Inflammatory macrophage treated with lipopolysaccharide for 4 hours (primary cell): Measurements from ENCODE around the gene SRPK3.

ENCODE experiments used
- DNase-seq: peaks from one replicate; pipeline ENCODE4 v3.0.0-alpha.2; 2020

SRPK3 gene

DNA sequence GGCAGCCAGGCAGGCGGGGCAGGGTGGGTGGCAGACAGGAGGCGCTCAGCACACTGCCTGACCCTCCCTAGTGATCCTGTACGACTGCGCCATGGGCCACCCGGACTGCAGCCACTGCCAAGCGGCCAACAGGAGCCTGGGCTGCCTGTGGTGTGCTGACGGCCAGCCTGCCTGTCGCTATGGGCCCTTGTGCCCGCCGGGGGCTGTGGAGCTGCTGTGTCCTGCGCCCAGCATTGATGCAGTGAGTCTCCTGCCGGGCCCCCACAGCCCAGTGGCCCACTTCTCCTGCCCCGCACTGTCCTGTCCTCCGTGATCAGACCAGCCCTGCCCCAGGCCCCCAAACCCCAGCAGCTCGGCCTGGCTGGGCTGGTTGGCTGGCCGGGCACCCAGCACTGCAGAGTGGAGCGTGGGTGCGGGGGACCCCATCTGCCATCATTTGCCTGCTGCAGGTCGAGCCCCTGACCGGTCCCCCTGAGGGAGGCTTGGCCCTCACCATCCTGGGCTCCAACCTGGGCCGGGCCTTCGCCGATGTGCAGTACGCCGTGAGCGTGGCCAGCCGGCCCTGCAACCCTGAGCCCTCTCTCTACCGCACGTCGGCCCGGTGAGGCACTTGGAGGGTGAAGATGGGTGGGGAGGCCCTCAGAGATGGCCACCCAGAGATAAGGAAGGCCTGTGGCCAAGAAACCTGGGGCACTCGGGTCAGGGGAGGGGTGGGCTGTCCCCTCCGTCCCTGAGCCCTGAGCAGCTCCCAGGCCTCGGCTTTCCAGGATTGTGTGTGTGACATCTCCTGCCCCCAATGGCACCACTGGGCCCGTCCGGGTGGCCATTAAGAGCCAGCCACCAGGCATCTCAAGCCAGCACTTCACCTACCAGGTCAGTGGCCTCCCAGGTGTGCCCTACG is 9.2 kb upstream of the SRPK3 start:
- DNase-seq, result no peak

DNA sequence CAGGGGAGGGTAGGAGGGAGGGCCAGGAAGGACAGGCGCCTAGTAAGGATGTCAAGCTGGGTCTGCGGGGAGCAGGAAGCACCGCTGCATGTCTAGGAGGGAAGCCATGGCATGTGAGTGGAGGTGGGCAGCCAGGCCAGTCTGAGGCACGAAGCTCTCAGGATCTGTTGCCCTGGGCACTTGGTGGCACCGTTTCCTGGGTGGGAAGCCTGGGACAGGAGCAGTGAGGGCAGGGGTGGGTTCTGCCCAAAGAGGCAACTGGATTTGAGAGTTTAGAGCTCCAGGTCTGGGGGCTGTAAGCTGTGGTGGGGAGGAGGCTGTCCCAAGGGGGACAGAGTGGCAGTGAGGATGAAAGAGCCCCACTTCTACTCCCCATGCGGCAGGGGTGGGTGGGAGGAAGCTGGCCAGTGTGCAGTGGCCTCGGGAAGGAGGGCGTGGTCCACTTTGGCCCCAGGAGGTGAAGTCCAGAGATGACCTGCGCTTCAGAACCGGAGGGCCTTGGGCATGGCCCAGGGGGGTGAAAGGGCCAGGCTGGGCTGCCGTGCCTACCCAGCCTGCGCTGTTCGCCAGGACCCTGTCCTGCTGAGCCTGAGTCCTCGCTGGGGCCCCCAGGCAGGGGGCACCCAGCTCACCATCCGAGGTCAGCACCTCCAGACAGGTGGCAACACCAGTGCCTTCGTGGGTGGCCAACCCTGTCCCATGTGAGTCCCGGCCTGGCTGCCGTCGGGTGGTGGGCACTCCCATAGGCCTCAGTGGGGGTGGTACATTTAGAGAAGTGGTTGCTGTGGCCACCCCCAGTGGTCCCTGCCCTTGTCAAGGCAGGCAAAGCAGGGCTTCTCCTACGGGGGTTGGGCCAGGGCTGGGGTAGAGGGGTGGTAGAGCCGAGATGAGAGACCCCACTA is 8.3 kb upstream of the SRPK3 start:
- no peak for DNase-seq

DNA sequence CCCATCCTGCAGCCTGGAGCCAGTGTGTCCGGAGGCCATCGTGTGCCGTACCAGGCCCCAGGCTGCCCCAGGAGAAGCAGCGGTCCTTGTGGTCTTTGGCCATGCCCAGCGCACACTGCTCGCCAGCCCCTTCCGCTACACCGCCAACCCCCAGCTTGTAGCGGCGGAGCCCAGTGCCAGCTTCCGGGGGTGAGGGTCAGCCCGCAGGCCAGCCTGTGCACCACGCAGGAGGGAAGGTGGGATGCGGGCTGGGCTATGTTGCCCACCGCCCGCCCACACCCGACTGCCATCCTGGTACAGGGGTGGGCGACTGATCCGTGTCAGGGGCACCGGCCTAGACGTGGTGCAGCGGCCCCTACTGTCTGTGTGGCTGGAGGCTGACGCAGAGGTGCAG is 7.6 kb upstream of the SRPK3 start:
- no peak for DNase-seq

DNA sequence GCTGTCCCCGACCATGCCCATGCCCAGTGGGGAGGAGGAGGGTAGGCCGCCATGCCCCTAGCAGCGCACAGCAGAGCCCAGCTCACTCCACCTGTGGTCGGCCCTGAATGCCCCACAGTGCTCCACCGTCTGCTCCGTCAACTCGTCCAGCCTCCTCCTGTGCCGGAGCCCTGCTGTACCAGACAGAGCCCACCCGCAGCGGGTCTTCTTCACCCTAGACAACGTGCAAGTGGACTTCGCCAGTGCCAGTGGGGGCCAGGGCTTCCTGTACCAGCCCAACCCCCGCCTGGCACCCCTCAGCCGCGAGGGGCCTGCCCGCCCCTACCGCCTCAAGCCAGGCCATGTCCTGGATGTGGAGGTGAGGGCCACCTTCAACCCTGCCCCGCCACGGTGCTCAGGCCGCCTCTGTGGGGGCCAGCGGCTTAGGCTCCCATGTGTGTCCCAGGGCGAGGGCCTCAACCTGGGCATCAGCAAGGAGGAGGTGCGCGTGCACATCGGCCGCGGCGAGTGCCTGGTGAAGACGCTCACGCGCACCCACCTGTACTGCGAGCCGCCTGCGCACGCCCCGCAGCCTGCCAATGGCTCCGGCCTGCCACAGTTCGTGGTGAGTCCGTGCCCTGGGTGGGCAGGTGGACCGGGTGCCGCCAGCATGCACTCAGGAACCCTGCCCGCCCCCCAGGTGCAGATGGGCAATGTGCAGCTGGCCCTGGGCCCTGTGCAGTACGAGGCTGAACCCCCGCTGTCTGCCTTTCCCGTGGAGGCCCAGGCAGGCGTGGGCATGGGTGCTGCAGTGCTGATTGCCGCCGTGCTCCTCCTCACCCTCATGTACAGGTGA is 6.9 kb upstream of the SRPK3 start:
- no peak for DNase-seq

DNA sequence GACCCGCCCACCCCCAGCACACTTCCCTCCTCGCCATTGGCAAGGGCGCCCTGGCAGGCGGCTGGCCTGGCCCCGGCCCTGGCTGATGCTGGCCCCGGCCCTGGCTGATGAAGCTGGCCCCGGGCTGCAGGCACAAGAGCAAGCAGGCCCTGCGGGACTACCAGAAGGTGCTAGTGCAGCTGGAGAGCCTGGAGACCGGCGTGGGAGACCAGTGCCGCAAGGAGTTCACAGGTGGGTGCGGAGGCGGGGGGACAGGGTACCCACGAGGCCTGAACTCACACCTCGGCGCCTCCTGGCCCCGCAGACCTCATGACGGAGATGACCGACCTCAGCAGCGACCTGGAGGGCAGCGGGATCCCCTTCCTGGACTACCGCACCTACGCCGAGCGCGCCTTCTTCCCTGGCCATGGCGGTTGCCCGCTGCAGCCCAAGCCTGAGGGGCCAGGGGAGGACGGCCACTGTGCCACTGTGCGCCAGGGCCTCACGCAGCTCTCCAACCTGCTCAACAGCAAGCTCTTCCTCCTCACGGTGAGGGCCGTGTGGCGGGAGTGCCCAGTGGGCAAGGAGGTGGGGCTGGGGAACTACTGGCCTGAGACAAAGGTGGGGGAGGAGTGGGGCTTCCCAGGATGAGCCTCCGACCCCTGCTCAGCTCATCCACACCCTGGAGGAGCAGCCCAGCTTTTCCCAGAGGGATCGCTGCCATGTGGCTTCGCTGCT is 6.1 kb upstream of the SRPK3 start:
- no peak for DNase-seq

DNA sequence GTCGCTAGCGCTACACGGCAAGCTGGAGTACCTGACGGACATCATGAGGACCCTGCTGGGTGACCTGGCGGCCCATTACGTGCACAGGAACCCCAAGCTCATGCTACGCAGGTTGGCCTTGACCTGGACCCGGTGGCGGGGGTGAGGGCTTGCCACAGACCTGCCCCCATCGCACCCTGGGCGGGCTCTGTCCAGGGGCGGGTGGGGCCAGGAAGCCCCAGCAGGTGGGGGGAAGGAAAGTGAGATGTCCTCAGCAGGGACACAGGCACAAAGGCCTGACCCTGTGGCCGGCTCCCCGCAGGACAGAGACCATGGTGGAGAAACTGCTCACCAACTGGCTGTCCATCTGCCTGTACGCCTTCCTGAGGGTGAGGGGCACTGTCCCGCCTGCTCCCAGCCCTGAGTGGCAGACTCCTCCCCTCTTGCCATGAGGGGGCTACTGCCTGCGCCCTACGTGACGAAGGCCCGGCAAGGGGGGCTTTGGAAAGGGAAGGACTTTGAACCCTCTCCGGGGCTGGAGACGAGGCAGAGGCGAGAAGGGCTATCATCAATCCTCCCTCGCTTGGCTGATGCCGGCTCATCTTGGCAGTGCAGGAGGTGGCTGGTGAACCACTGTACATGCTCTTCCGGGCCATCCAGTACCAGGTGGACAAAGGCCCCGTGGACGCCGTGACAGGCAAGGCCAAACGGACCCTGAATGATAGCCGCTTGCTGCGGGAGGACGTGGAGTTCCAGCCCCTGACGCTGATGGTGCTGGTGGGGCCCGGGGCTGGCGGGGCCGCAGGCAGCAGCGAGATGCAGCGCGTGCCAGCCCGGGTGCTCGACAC is 5.3 kb upstream of the SRPK3 start:
- DNase-seq, result no peak

DNA sequence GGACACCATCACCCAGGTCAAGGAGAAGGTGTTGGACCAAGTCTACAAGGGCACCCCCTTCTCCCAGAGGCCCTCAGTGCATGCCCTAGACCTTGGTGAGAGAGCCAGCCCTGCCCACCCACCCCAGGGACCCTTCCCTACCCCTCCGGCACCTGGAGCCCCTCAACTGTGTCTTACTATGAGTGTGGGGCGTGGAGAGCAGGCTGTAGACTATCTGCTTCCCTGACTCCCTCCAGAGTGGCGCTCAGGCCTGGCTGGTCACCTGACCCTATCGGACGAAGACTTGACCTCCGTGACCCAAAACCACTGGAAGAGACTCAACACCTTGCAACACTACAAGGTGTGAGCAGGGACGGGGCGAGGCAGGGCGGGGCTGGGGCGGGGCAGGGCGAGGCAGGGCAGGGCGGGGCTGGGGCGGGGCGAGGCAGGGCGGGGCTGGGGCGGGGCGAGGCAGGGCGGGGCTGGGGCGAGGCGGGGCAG is 4.7 kb upstream of the SRPK3 start:
- DNase-seq, result no peak

DNA sequence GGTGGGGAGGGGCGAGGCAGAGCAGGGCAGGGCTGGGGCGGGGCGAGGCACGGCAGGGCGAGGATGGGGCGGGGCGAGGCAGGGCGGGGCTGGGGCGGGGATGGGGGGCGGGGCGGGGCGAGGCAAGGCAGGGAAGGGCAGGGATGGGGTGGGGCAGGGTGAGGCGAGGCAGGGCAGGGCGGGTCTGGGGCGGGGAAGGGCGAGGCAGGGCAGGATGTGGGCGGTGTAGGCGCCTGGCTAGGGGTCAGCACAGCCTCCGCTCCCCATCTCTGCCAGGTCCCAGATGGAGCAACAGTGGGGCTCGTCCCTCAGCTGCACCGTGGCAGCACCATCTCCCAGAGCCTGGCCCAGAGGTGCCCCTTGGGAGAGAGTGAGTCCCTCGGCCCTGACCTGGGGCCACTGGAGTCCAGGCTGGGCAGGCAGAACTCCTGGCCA is 4.2 kb upstream of the SRPK3 start:
- no peak for DNase-seq

DNA sequence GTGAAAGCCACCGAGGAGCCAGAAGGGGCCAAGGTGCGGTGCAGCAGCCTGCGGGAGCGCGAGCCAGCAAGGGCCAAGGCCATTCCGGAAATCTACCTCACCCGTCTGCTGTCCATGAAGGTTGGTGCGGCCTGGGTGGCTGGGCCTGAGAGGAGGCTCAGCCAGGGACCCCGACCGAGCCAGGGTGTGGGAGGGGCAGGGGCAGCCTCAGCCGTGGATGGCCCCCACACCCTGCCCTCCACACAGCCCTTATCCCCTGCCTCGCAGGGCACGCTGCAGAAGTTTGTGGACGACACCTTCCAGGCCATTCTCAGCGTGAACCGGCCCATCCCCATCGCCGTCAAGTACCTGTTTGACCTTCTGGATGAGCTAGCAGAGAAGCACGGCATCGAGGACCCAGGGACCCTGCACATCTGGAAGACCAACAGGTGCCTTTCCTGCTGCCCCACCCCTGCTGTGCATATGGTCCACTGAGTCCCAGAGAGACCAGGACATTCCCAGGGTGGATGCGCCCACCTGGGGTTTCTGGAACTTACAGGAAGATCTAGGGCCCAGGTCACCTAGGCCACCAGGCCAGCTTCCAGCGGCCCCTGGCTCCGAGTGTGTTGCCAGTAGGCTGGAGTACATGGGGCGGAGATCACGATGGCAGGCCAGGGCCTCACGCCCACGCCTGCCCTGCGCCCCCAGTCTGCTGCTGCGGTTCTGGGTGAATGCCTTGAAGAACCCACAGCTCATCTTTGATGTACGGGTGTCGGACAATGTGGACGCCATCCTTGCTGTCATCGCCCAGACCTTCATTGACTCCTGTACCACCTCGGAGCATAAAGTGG is 3.4 kb upstream of the SRPK3 start:
- no peak for DNase-seq

DNA sequence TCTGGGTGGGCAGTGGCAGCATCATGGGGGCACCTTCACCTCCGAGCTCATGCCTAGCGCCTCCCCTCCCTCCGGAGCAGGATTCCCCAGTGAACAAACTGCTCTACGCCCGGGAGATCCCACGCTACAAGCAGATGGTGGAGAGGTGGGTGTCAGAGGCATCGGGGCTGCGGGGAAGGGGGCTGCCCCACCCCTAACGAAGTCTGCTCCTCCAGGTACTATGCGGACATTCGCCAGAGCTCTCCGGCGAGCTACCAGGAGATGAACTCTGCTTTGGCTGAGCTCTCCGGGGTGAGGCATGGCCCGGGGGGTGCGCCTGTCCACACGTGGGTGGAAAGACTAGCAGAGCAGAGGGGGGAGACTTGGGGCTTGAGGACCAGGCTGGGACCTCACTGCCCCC is 2.7 kb upstream of the SRPK3 start:
- no peak for DNase-seq

DNA sequence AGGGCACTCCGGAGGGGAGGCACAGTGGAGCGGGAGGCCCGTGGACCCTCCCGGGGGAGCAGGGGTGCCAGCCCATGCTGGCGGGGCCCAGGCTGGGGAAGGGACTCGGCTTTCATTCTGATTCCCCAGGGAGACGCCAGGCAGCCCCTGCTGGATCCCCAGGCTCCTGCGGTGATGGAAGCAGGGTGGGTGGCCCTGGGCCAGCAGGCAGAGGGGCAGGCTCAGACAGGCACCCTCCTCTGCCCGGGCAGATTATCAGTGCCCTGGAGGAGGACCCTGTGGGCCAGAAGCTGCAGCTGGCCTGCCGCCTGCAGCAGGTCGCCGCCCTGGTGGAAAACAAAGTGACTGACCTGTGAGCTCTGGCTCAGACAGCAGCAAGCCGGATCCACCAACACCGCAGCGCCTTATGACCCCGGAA is 2.1 kb upstream of the SRPK3 start:
- no peak for DNase-seq

DNA sequence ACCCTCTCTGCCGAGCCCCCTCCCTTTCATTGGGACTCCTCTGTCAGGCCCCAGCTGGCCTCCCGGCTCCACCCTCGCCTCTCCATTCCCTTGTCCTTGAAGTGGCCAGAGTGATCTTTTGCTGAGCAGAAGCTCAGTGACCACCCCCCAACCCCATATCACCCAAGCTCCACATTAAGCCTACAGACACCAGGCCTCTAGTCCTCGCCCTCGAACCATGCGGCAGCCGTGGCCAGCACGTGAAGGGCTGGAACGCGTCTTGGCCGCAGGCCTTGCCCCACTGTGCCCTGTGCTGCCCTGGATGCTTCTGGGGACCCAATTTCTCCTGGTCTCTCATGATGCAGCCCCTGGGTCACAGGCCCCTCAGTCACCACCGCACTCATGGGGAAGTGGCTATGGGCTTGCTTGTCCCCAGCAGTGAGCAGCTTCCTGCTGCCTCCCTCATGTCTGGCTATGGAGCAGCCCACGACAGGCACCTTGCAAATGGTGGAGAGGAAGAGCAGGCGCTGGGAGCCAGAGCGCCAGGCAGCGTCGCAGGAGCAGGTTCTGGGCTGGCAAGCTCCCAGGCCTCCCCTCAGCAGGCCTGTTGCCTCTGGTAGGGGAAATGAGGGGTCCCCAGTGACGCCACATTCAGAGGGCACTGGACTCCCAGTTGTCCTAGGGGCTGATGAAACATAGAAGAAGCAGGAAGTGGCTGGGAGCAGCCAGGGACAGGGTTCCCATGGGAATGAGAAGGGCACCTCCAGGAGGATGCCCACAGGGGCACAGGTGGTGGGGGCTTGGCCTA is 757 bp upstream of the SRPK3 start:
- DNase-seq, result no peak

DNA sequence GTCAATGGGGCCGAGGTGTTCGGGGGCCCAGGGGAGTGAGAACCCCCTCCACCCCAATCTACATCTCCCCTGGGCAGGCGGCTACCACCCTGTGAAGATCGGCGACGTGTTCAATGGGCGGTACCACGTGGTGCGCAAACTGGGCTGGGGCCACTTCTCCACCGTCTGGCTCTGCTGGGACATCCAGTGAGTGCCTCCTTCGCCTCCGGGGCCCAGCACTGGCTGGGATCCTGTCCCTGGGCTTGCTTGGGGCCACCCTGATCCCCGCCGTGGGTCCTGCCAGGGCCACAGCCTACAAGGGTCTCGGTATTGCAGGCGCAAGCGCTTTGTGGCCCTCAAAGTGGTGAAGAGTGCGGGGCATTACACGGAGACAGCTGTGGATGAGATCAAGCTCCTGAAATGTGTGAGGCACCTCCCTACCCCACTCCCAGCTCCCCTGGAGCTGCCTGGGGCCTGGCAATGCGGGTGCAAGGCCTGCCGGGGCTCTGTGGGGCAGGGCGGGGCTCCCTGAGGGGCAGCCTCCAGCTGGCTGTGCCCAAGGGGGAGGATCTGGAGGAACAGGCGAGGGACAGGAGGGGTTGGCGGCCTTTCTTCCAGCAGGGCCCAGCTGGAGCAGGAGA is 697 bp downstream of the SRPK3 start:
- no peak for DNase-seq

DNA sequence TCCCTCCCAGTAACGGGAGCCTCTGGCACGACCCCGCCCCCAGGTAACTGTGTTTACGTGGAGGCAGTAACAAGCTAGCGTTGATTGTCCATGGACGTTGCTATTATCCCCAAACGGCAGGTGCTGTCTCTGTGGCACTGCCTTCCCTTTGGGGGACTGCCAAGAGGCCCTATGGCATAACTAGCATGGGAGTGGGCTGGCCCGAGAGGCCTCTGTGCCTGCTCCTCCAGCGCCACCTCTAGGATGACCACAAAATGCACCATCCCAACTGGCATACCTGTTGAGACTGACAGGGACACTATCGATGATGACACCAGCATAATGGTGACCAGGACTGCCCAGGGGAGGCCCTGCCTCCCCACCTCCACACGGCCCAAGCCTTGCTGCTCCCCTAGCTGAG is 1.5 kb downstream of the SRPK3 start:
- DNase-seq, result no peak

DNA sequence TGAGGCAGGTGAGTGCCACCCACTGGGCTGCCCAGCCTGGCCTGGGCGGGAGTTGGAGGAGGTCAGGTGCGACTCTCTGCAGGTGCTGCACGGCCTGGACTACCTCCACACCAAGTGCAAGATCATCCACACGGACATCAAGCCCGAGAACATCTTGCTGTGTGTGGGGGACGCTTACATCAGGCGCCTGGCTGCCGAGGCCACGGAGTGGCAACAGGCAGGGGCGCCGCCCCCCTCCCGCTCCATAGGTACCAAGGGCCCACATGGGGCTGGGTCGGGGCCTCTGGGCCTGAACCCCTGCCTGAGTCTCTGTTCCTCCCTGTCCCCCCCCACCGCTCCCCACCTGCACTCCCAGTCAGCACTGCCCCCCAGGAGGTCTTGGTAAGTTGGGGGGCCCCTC is 2.0 kb downstream of the SRPK3 start:
- no peak for DNase-seq

DNA sequence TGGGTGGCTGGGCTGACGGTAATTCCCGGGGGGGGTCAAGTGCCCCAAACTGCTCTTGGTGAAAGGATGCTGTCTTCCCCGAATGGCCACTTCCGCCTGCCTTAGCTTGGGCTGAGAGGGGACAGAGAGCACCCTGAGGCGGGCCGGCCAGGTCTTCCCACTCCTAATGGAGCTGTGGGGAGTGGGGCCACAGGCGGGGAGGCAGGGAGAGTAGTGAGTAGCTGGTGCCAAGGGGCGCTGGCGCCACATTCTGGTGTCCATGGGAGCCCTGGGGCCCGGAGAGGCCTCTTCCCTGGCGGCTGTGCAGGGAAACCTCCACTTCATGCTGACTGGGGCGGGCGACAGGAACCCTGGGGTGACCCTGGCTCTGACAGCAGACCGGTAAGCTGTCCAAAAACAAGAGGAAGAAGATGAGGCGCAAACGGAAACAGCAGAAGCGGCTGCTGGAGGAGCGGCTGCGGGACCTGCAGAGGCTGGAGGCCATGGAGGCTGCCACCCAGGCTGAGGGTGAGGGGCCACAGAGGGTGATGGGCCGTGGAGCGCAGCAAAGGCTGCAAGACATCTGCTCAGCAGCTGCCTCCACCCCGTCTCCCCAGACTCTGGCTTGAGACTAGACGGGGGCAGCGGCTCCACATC is 2.7 kb downstream of the SRPK3 start:
- DNase-seq, result no peak

DNA sequence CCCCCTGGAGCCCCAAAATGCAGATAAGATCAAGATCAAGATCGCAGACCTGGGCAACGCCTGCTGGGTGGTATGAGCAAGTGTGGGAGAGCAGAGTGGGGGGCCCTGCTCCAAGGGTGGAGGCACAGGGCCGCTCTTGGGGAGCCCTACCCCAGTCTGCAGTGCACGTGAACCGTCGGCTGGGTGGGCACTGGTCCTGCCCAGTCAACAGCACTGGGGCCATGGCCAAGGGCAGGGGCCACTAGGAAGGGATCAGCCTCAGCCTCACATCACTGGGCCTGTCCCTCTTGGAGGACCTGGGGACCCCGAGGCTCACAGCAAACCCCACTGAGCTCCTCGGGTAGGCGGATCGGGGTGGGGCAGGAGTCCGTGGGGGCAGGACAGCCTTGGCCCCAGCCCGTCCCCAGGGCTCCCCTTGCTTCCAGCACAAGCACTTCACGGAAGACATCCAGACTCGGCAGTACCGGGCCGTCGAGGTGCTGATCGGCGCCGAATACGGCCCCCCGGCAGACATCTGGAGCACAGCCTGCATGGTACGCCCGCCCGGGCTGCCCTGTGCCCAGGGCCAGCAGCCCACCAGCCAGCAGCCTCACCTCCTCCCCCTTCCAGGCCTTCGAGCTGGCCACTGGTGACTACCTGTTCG is 3.6 kb downstream of the SRPK3 start:
- no peak for DNase-seq

DNA sequence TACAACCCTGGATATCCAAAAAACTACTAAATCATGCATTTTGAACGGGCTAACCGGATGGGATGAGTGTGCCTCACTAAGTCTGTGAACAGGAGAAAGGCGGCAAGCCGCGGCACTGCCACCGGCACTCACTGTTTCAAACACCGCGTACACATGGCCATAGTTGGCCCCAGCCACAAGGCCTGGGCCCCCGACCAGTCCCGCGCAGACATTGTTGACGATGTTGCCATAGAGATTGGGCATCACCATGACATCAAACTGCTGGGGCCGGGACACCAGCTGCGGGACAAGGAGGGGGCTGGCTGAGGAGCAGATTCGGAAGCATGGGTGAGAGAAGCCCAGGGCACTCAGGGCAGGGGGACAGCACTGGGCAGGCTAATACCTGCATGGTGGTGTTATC is 5.8 kb downstream of the SRPK3 start:
- no peak for DNase-seq
